Activated T-cell treated with anti-CD3 and anti-CD28 coated beads, Interleukin-2, amount 50 U/mL, for 72 hours (primary cell): ENCODE results near the gene IRF2BPL. TPM values are rescaled to one million over a fixed set of nuclear protein-coding genes. Genes with fewer than 3 reads are reported as not detected.
"Not testable (repeated sequence)": the region's sequence is repeated elsewhere in the genome, so short reads cannot be mapped to it uniquely, and the experiment has no call there.

Source experiments
- ATAC-seq, 2 donors: fragments of 150-1000 bp; cut with Tn5 transposase; replicated peaks in 1 of 2; 2 replicates each; pipeline ENCODE4 v1.10.0; 2021; ENCODE audit warnings: moderate library complexity in 2 of 2, mild to moderate bottlenecking in 1 of 2
- DNase-seq, 2 donors: peaks; one replicate each; pipeline ENCODE4 v3.0.0; 2021 to 2022; ENCODE audit warnings: mixed read lengths in 1 of 2
- H3K27ac Mint-ChIP-seq: one replicate; pipeline ENCODE4 v1.8.0; 2022; ENCODE audit warnings: mild to moderate bottlenecking, moderate library complexity, mixed read lengths
- H3K27me3 Mint-ChIP-seq: one replicate; pipeline ENCODE4 v1.8.0; 2022; ENCODE audit warnings: low read depth, mixed read lengths
- H3K36me3 Mint-ChIP-seq, 2 donors: one replicate each; pipeline ENCODE4 v1.8.0; 2022; ENCODE audit warnings: mixed read lengths in 2 of 2, mild to moderate bottlenecking in 1 of 2; ENCODE audit not compliant: insufficient read depth in 2 of 2
- H3K4me1 Mint-ChIP-seq: one replicate; pipeline ENCODE4 v1.8.0; 2022; ENCODE audit warnings: low read depth, mixed read lengths
- H3K4me3 Mint-ChIP-seq, 2 donors: one replicate each; pipeline ENCODE4 v1.8.0; 2022; ENCODE audit warnings: mild to moderate bottlenecking in 2 of 2, mixed read lengths in 2 of 2, moderate library complexity in 2 of 2
- H3K9me3 Mint-ChIP-seq, 2 donors: one replicate each; pipeline ENCODE4 v1.8.0; 2022; ENCODE audit warnings: mixed read lengths in 2 of 2
- total RNA-seq, 2 donors: library from RNA; stranded (reverse); gene quantifications; one replicate each; pipeline ENCODE4 v1.2.3, GENCODE V29; 2022

Gene IRF2BPL
- total RNA-seq, 2 donors from 2014 or later = 55.6 to 58.0 TPM

DNA sequence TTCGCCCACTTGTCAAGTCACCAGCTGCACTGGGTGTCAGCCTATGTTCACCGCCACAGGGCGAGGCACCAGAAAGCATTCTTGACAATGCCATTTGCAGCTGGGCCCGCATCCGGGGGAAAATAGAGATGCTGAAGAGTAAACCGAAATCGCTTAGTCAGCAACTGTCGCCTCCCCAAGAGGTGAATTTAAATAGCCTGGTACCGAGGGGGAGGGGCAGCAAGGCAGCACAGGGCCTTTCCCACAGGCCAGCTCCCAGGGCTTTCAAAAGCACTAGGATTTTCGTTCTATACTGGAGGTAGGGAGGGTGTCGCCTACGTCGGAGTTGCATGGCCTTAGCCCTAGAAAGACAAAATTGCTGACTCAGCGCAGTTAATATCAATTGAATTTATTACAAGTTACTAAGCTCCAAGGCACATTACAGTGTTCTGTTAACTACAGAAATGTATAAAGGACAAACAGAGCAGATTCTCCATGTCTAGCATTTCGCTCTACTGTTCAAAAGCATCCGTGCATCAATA is 4.3 kb downstream of the IRF2BPL start:
- no peaks in the 10 kb centered on the region for H3K27me3 Mint-ChIP-seq
- ATAC-seq (peak in 1 of 2 donors; percentile 14), DNase-seq (peak; percentile 70 to 83)
- no peaks in the 10 kb centered on the region for H3K9me3 Mint-ChIP-seq
- H3K36me3 Mint-ChIP-seq = peaks cover 11 to 12% of the 10 kb centered on the region in 2 donors
- H3K27ac Mint-ChIP-seq = peak overlapping the region; percentile 82
- H3K4me1 Mint-ChIP-seq = peaks cover 52% of the 10 kb centered on the region
- H3K4me3 Mint-ChIP-seq = peak overlapping the region; percentile 84 to 93

GRCh38 chr14:77023001-77023996 is 5.2 kb downstream of the IRF2BPL start:
- H3K9me3 Mint-ChIP-seq = no peaks in the 10 kb centered on the region
- H3K36me3 Mint-ChIP-seq = peaks cover 8 to 9% of the 10 kb centered on the region in 2 donors
- H3K27me3 Mint-ChIP-seq = no peaks in the 10 kb centered on the region
- peak overlapping the region; percentile 73 to 80 for H3K4me3 Mint-ChIP-seq
- H3K27ac Mint-ChIP-seq = peak overlapping the region; percentile 94
- peak in 1 of 2 donors; percentile 42 for DNase-seq
- peaks cover 45% of the 10 kb centered on the region for H3K4me1 Mint-ChIP-seq
- peak; percentile 4 to 9 for ATAC-seq

DNA sequence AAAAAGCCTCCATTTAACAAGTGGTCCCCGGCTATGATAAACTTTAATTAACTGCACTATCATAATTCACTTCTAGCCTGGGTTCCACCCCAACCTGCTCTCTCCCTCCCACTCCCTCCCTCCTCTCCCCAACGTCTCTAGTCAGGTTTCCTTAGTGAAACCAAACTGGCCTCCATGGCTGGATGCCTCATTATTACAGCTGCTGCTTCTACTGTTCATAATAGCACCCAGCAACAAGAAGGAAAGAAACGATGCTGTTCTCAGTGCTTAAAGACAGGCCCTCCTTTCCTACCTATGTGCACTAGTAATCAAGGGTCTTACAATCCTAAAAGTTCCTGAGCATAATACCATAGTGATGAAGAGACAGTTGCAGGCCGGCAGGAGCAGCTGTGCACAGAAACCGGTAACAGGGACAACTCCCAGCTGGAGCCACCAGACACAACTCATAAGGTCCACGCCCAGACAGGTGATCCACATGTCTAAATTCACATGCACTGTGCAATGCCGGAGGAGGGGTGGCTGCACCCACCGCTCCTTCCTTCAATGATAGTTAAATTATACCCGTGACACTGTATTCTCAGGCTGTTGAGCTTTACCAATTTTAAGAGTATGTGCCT is 6.2 kb downstream of the IRF2BPL start:
- Mint-ChIP-seq H3K27me3 (no peaks in the 10 kb centered on the region), H3K9me3 (no peaks in the 10 kb centered on the region), H3K36me3 (peaks cover 8 to 9% of the 10 kb centered on the region in 2 donors), H3K4me3 (peak overlapping the region; percentile 73 to 80), H3K27ac (peak overlapping the region; percentile 69), H3K4me1 (peaks cover 45% of the 10 kb centered on the region)
- ATAC-seq (peak; percentile 55 to 57), DNase-seq (peak in 1 of 2 donors; percentile 40)

- Mint-ChIP-seq H3K4me1 (peaks cover 45% of the 10 kb centered on the region), H3K27ac (peak overlapping the region; percentile 78), H3K4me3 (peak overlapping the region; percentile 73 to 80)
- not testable (repeated sequence) for H3K9me3 Mint-ChIP-seq, H3K36me3 Mint-ChIP-seq, H3K27me3 Mint-ChIP-seq, ATAC-seq, DNase-seq
Measured at GRCh38 chr14:77021424-77021823, 7.1 kb downstream of the IRF2BPL start.

- no peaks in the 10 kb centered on the region for H3K9me3 Mint-ChIP-seq
- H3K27me3 Mint-ChIP-seq = no peaks in the 10 kb centered on the region
- H3K4me3 Mint-ChIP-seq = no peak overlapping the region
Measured at GRCh38 chr14:77018785-77019184, 9.7 kb downstream of the IRF2BPL start.

DNA sequence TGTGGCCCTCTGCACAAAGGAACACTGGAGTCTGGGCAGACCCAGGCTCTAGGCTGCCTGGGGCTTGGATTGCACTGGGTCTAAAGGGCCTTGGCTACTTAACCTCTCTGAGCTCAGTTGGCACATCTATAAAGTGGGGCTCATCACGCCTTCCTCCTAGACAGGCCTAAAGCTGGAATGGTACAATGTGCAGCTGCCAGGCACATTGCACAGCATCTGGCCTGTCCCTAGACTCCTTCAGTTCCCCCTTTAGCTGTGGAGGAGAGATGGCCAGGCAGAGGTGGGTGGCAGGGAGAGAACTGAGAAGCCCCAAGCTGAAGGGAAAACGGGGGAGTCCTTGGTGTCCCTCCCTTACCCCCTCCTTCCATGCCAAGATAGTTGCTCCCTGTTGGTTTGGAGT is 10.8 kb downstream of the IRF2BPL start:
- H3K27me3 Mint-ChIP-seq = no peaks in the 10 kb centered on the region
- no peak for ATAC-seq

More at GRCh38 chr14:77018785-77019184, 9.7 kb downstream of the IRF2BPL start:
- Mint-ChIP-seq H3K4me1 (peaks cover 31% of the 10 kb centered on the region), H3K36me3 (no peaks in the 10 kb centered on the region), H3K27ac (peak overlapping the region; percentile 80)
- DNase-seq = no peak
- no peak for ATAC-seq

GRCh38 chr14:77014734-77015133 is 13.8 kb downstream of the IRF2BPL start:
- no peak for DNase-seq
- H3K4me3 Mint-ChIP-seq = no peak overlapping the region
- no peak overlapping the region for H3K27ac Mint-ChIP-seq
- ATAC-seq = no peak
- H3K9me3 Mint-ChIP-seq = no peaks in the 10 kb centered on the region
- no peaks in the 10 kb centered on the region for H3K27me3 Mint-ChIP-seq
- no peaks in the 10 kb centered on the region for H3K36me3 Mint-ChIP-seq
- H3K4me1 Mint-ChIP-seq = peaks cover 7% of the 10 kb centered on the region

More for the DNA sequence above, 10.8 kb downstream of the IRF2BPL start:
- Mint-ChIP-seq H3K4me1 (peaks cover 23% of the 10 kb centered on the region), H3K4me3 (no peak overlapping the region), H3K36me3 (no peaks in the 10 kb centered on the region), H3K9me3 (no peaks in the 10 kb centered on the region), H3K27ac (no peak overlapping the region)
- DNase-seq = no peak

DNA sequence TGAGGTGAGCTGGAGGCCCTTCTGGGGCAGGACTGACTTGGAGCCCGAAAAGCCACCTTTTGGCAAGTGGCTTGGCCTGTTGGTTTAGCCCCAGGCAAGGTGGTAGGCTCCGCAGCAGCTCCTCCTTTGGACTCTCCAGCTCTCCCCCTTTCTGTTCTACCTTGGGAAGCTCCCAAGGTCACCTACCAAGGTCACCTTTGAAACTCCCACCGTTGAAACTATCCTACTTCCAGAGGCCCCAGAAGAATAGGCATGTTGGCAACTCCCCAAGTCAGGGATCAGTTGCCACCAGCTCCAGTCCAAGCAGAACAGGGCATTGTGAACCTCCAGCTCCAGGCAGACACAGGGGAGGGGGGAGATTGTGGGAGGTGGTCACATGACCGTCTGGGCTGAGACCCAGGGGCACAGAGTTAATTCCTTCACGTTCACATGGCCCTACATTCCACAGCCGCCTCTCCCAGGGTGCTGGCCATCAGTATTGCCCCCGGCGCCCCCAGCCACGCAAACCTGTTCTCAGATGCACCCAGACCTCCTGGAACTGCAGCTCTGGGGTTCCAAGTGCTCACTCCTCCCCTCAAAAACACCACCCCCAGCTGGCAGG is 14.4 kb downstream of the IRF2BPL start:
- DNase-seq (no peak), ATAC-seq (no peak)
- Mint-ChIP-seq H3K27me3 (no peaks in the 10 kb centered on the region), H3K27ac (no peak overlapping the region), H3K36me3 (no peaks in the 10 kb centered on the region), H3K4me1 (peaks cover 7% of the 10 kb centered on the region), H3K4me3 (no peak overlapping the region), H3K9me3 (no peaks in the 10 kb centered on the region)

DNA sequence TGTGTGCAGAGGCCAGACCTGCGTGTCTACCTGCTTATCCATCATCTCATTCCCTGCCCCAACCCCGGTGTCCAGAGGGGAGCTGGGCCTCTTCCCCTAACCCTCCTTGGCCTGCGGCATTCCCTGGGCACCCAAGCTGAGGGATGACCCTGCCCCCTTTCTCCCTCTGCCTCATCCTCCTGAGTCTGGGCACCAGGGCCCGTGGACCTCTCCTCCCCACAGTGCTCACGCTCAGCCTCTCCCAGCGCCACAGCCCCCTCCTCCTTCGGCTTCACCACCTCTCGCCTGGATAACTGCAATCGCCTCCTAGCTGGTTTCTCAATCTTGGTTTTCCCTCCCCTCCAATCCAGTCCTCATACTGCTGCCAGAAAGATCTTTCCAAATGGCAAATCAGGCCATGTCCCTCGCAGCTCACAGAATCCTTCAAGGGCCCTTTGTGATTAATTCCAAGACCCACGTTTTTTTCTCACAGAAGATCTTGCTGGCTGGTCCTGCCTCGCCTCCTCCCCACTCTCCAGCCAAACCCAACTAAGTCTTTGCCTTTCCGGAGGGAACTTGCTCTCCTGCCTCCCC is 16.2 kb downstream of the IRF2BPL start:
- no peak overlapping the region for H3K4me3 Mint-ChIP-seq
- no peaks in the 10 kb centered on the region for H3K36me3 Mint-ChIP-seq
- no peaks in the 10 kb centered on the region for H3K9me3 Mint-ChIP-seq
- peaks cover 7% of the 10 kb centered on the region for H3K4me1 Mint-ChIP-seq
- DNase-seq (no peak), ATAC-seq (no peak)
- no peak overlapping the region for H3K27ac Mint-ChIP-seq
- no peaks in the 10 kb centered on the region for H3K27me3 Mint-ChIP-seq

- no peaks in the 10 kb centered on the region for H3K27me3 Mint-ChIP-seq
- no peak overlapping the region for H3K27ac Mint-ChIP-seq
- H3K36me3 Mint-ChIP-seq = no peaks in the 10 kb centered on the region
- ATAC-seq (no peak), DNase-seq (no peak)
- H3K9me3 Mint-ChIP-seq = no peaks in the 10 kb centered on the region
- no peak overlapping the region for H3K4me3 Mint-ChIP-seq
- peaks cover 7% of the 10 kb centered on the region for H3K4me1 Mint-ChIP-seq
Measured at GRCh38 chr14:77011245-77011644, 17.3 kb downstream of the IRF2BPL start.

DNA sequence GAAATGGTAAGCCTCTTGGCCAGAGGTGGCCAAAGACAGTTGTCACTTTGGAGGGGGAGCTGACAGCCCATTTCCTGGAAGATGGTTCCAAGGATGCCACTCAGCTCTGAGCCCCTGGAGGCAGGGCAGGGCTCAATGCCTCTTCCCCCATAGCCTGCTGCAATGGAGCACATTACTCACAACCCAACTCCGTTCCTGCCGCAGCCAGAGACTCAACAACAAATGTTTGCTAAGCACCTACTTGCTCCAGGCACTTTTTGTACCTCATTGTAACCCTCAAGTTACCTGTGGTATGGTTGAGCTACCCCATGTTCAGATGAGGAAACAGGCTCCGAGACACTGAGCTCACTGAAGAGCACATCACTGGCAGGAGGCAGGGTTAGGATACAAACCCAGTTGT is 19.5 kb downstream of the IRF2BPL start:
- no peaks in the 10 kb centered on the region for H3K36me3 Mint-ChIP-seq
- H3K4me1 Mint-ChIP-seq = peaks cover 19% of the 10 kb centered on the region
- H3K9me3 Mint-ChIP-seq = no peaks in the 10 kb centered on the region
- no peaks in the 10 kb centered on the region for H3K27me3 Mint-ChIP-seq
- no peak overlapping the region for H3K27ac Mint-ChIP-seq
- no peak overlapping the region for H3K4me3 Mint-ChIP-seq
- DNase-seq (no peak), ATAC-seq (no peak)

GRCh38 chr14:77008541-77008940 is 20.0 kb downstream of the IRF2BPL start:
- no peak overlapping the region for H3K27ac Mint-ChIP-seq
- no peak overlapping the region for H3K4me3 Mint-ChIP-seq
- no peaks in the 10 kb centered on the region for H3K27me3 Mint-ChIP-seq
- H3K4me1 Mint-ChIP-seq = peaks cover 23% of the 10 kb centered on the region
- no peaks in the 10 kb centered on the region for H3K36me3 Mint-ChIP-seq
- DNase-seq = no peak
- no peak for ATAC-seq
- no peaks in the 10 kb centered on the region for H3K9me3 Mint-ChIP-seq
